HL-60 (cell line): ENCODE measurements around the gene PSMB10.
"Not testable (repeated sequence)": the region's sequence is repeated elsewhere in the genome, so short reads cannot be mapped to it uniquely, and the experiment has no call there.

ENCODE experiments used
- CTCF ChIP-seq: IDR thresholded peaks from one replicate; pipeline ENCODE4 v1.5.1; 2011; ENCODE audit warnings: low read length, control low read depth, inconsistent platforms; ENCODE audit not compliant: insufficient read depth
- GABPA ChIP-seq: IDR thresholded peaks from 2 replicates; pipeline ENCODE4 v1.6.1; 2012; ENCODE audit warnings: low read depth
- POLR2AphosphoS5 ChIP-seq: IDR thresholded peaks from 2 replicates; pipeline ENCODE4 v1.6.1; 2012; ENCODE audit warnings: low read depth
- SPI1 ChIP-seq: IDR thresholded peaks from 2 replicates; pipeline ENCODE4 v1.6.1; 2012; ENCODE audit warnings: low read depth, mild to moderate bottlenecking, borderline replicate concordance

DNA sequence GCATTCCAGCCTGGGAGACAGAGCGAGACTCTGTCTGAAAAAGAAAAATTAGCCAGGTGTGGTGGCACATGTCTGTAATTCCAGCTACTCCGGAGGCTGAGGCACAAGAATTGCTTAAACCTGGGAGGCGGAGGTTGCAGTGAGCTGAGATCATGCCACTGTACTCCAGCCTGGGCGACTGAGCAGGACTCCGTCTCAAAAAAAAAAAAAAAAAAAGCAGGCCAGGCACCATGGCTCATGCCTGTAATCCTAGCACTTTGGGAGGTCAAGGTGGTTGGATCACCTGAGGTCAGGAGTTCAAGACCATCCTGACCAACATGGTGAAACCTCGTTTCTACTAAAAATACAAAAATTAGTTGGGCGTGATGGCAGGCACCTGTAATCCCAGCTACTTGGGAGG, 35.6 kb upstream of the PSMB10 start:
- TF ChIP-seq CTCF, SPI1, POLR2AphosphoS5, GABPA: not testable (repeated sequence)
